Head of caudate nucleus (tissue), 42 donors: ENCODE results near the gene MBTD1.
A peak's percentile ranks its signal among the peaks of the same experiment; 100 is the strongest.
"Not testable (repeated sequence)": the region's sequence is repeated elsewhere in the genome, so short reads cannot be mapped to it uniquely, and the experiment has no call there.

Experiments
- DNase-seq, 42 donors: peaks; one replicate each; pipeline versions ENCODE4 v3.0.0 to v3.0.0-alpha.2; 2020 to 2021; ENCODE audit warnings: mixed read lengths in 7 of 42
- intact Hi-C: fragments of 100-400 bp; cut with DNase I; formaldehyde crosslinking; loops from one replicate; pipeline ENCODE4 v1.15.0; 2022

Gene MBTD1

DNA sequence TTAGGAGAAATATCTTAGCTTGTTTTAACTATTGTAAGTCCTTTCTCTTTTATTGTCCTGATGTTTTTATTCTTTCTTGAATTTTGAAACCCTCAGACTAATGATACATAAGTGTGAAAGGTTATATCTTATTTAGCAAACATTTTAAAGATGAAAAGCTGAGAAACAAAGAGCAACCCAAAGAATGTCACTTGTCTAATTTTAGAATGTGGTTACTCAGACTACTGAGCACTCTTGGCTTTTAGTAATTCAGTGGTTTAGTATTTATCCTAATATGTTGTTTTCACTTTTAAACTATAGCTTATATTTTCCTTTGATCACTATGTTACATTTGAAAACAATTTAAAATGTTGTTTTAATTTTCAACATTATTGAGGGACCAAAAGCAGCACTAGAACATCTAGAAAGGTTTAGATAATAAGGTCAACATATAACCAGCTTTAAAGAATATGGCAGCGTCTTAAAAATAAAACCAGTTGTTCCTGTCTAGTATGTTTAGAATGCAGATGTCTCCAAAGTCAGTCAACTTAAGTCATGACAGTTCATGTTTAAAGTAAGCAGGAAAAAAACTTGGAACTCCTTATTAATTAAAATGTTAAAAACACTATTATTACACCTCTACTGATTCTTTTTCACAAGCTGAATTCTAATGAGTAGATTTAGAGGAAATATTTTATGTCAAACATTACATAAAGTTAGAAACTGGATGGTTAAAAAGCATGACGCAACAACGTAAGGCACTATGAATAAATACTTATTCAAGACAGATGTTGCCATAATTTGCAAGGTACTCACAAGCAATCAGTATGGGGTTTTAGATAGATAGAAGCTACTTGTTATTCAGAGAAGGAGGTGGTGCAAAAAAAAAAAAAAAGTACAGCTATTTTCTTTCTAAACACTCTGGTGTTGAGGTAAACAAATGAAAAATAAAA lies 2.4 kb downstream of the MBTD1 start:
- DNase-seq, result no peak
- intact Hi-C loops, result loop anchor here (10.0 kb wide), 1 partner anchor 93 kb away; the partner anchor contains the start of gene NME2

GRCh38 chr17:51256101-51256500 lies 3.7 kb downstream of the MBTD1 start:
- DNase-seq, result no peak
- intact Hi-C loops, result loop anchor here (10.0 kb wide), 1 partner anchor 91 kb away; the partner anchor contains the start of gene NME2

GRCh38 chr17:51255673-51256072 lies 4.2 kb downstream of the MBTD1 start:
- no peak for DNase-seq
- intact Hi-C loops, result loop anchor here (10.0 kb wide), 1 partner anchor 91 kb away; the partner anchor contains the start of gene NME2

- intact Hi-C loops, result loop anchor here (10.0 kb wide), 1 partner anchor 86 kb away; the partner anchor contains the start of gene NME2
- no peak for DNase-seq
Observed at GRCh38 chr17:51251010-51251409, 8.8 kb downstream of the MBTD1 start.

- intact Hi-C loops, result loop anchor here (10.0 kb wide), 1 partner anchor 86 kb away; the partner anchor contains the start of gene NME2
- DNase-seq, result no peak
Observed at GRCh38 chr17:51250314-51250840, 9.5 kb downstream of the MBTD1 start.

DNA sequence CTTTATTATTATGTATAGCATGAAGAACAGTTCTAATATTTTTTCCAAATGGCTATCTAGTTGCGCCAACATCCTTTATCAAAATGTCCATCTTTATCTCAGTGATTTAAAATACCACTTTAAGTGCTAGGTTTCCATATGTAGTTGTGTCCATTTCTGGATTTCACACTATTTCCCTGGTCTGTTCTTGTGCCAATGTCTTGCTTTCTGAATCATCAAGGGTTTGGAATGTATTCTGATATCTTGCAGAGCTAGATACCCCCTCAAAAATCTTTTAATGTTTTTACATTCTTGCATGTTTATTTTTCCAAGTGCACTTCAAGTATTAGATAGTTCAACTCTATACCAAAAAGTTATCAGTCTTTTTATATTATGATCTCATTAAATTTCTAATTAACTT lies 14.3 kb downstream of the MBTD1 start:
- no peak for DNase-seq

GRCh38 chr17:51244041-51244440 lies 15.8 kb downstream of the MBTD1 start:
- intact Hi-C loops, result no loop called here
- DNase-seq, result no peak

More for the DNA sequence above, 14.3 kb downstream of the MBTD1 start:
- intact Hi-C loops, result no loop called here

- intact Hi-C loops, result no loop called here
- DNase-seq, result no peak
Observed at GRCh38 chr17:51240275-51240674, 19.6 kb downstream of the MBTD1 start.

- DNase-seq, result no peak
- intact Hi-C loops, result no loop called here
Observed at GRCh38 chr17:51238255-51238887, 21.5 kb downstream of the MBTD1 start.

- intact Hi-C loops, result no loop called here
- DNase-seq, result no peak
Observed at GRCh38 chr17:51234162-51234561, 25.7 kb downstream of the MBTD1 start.

DNA sequence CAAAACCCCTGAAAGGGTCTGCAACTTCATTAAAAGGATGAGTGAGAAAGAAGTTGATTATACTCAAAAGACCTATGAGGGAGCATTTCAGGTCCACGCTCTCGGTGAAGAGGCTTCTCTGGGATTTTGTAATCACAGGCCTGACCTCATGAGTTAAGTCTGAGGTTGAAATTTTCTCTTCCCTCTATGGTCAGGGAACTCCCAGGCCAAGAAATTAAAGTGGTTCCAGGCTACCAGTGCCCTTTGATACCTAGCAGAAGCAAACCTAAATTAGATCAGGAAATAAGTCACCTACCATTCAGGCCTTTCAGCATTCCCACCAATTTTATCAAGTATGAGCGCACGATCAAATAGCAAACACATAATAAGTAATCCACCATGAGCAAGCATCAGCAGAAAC lies 27.9 kb downstream of the MBTD1 start:
- DNase-seq, result no peak
- intact Hi-C loops, result no loop called here

DNA sequence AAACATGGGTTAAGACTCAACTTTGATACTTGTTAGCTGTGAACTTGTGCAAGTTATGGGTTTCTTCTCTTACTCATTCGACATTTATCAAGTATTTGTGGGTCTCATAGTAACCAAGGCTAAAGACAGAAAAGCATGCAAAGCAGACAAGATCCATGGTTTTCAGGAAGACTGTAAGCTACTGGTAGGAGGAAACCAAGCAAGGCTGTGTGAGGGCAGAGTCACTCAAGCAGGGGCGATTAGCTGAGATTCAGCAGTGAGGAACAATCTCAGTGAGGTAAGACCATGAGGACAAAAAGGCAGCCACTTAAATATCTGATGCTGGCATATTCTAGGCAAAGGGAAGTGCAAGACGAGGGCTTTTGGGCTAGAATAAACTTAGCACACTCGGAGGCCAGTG lies 29.5 kb downstream of the MBTD1 start:
- intact Hi-C loops, result no loop called here

GRCh38 chr17:51229889-51230288 lies 30.0 kb downstream of the MBTD1 start:
- no peak for DNase-seq
- intact Hi-C loops, result no loop called here

More for the DNA sequence above, 29.5 kb downstream of the MBTD1 start:
- DNase-seq, result no peak

DNA sequence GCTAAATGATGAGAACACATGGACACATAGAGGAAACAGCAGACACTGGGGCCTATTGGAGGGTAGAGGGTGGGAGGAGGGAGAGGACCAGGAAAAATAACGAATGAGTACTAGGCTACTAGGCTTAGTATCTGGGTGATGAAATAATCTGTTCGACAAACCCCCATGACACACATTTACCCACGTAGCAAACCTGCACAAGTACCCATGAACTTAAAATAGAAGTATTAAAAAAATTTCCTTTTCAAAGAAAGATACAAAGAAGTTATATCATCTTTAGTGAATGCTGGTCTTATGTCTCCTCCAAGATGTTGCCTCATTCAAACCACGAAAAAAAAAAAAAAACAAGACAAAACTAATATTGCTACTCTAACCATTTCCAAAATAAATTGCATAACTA lies 31.7 kb downstream of the MBTD1 start:
- intact Hi-C loops, result no loop called here
- DNase-seq, result peak in 1 of 42 donors; percentile 16

GRCh38 chr17:51225523-51225922 lies 34.3 kb downstream of the MBTD1 start:
- DNase-seq, intact Hi-C loops: not testable (repeated sequence)

DNA sequence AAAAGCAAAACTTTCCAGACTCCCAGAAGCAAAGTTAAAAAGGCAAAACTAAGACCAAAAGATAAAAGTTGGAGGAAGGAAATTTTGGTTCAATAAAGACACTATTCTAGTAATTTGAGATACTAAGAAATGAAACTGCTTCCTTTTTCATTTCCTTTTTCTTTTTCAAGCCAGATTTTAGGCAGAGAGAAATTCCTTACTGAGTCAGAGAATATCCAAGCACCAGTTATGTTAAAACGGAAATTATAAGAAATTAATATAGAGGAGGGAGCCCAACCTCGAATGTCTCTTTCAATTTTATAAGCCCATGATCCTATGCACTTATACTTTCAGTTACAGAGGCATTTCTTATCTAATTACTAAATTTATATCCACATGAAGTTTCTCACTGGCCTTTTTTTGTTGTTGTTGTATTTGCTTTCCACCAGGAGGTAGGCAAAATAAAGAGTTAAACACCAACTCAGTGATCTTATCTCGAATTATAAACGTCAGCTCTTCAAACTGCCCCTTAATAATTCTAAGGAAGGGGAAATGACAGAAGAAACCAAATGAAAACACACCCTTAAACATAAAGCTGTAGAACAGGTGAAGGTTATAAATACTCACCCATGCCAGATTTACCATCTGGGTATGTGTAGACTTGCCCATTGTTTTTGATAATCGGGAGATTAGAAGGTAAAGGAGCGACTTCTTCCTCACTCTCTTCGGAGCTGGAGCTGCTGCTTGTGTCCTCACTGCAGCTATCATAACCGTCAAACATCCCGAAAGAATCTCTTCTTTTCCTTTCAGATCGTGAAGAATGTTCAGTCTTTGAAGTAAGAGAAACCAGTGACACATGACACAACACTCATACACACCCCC lies 35.2 kb downstream of the MBTD1 start:
- DNase-seq, result no peak
- intact Hi-C loops, result no loop called here

DNA sequence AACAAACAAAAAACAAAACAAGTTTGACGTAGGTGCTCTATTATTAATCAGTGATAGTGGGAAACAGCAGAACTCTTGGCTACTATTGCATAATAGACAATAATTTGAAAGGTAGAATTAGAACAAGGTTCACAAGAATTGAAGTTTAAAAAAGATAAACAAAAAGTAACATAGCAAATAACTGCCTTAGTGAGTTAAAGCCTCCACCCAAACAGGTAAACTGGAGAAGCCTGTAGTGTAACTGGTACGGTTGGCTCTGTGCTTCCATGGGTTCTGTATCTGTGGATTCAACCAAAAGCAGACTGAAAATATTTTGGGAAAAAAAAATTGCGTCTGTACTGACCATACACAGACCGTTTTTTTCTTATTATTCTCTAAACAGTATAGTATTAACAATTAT lies 38.5 kb downstream of the MBTD1 start:
- no peak for DNase-seq
- intact Hi-C loops, result no loop called here

- intact Hi-C loops, result no loop called here
- DNase-seq, result no peak
Observed at GRCh38 chr17:51217946-51218345, 41.9 kb downstream of the MBTD1 start.

- intact Hi-C loops, result no loop called here
- no peak for DNase-seq
Observed at GRCh38 chr17:51214920-51215319, 44.9 kb downstream of the MBTD1 start.
